Epithelial cell of proximal tubule (primary cell): Measurements from ENCODE around the gene RALGDS. TPM values are rescaled to one million over a fixed set of nuclear protein-coding genes. Genes with fewer than 3 reads are reported as not detected.
"Not testable (repeated sequence)": the region's sequence is repeated elsewhere in the genome, so short reads cannot be mapped to it uniquely, and the experiment has no call there.

ENCODE experiments used
- DNase-seq: peaks from one replicate; pipeline ENCODE4 v3.0.0-alpha.2; 2011; ENCODE audit warnings: low read depth
- H3K4me3 ChIP-seq: 2 replicates; pipeline ENCODE4 v1.5.1; 2011; ENCODE audit warnings: low read depth, mild to moderate bottlenecking, low read length
- CTCF ChIP-seq: conservative IDR thresholded peaks from 2 replicates; pipeline ENCODE4 v1.5.1; 2012; ENCODE audit warnings: low read depth, mild to moderate bottlenecking, low read length
- total RNA-seq: library from RNA; depleted of rRNA; stranded (reverse); fragments of >200 nt; gene quantifications from 2 replicates; pipeline ENCODE4 v1.2.3, GENCODE V29; 2015

Gene RALGDS
- total RNA-seq, 1 donor from 2014 or later: 39.0 TPM

- no peak for DNase-seq
- H3K4me3 ChIP-seq: no peak overlapping the region
Observed at GRCh38 chr9:133071484-133072150, 49.4 kb downstream of the RALGDS start.

GRCh38 chr9:133070985-133071384, 50.1 kb downstream of the RALGDS start:
- not testable (repeated sequence) for DNase-seq, H3K4me3 ChIP-seq

More at GRCh38 chr9:133071484-133072150, 49.4 kb downstream of the RALGDS start:
- no peak for TF ChIP-seq CTCF

- H3K4me3 ChIP-seq, DNase-seq: not testable (repeated sequence)
Observed at GRCh38 chr9:133070500-133070961, 50.5 kb downstream of the RALGDS start.

- H3K4me3 ChIP-seq, DNase-seq: not testable (repeated sequence)
Observed at GRCh38 chr9:133068431-133068830, 52.6 kb downstream of the RALGDS start.

- H3K4me3 ChIP-seq: no peak overlapping the region
- no peak for TF ChIP-seq CTCF
- DNase-seq: no peak
Observed at GRCh38 chr9:133067813-133068212, 53.2 kb downstream of the RALGDS start.

GRCh38 chr9:133067006-133067405, 54.0 kb downstream of the RALGDS start:
- no peak overlapping the region for H3K4me3 ChIP-seq
- no peak for DNase-seq
- TF ChIP-seq CTCF: no peak

- no peak for DNase-seq
- no peak for TF ChIP-seq CTCF
- H3K4me3 ChIP-seq: no peak overlapping the region
Observed at GRCh38 chr9:133066181-133066983, 54.7 kb downstream of the RALGDS start.

GRCh38 chr9:133065070-133065388, 56.0 kb downstream of the RALGDS start:
- no peak for DNase-seq
- no peak for TF ChIP-seq CTCF
- H3K4me3 ChIP-seq: no peak overlapping the region
